ENCODE results near the gene OPHN1.
"Not testable (repeated sequence)": the region's sequence is repeated elsewhere in the genome, so short reads cannot be mapped to it uniquely, and the experiment has no call there.

OPHN1 gene

GRCh38 chrX:68421636-68422035 lies 11.7 kb downstream of the OPHN1 start:
- no peak for DNase-seq (ENCODE audit: low spot score)

- DNase-seq (ENCODE audit: low spot score) = no peak
These were observed 12.7 kb downstream of the OPHN1 start for GRCh38 chrX:68420559-68420958.

DNA sequence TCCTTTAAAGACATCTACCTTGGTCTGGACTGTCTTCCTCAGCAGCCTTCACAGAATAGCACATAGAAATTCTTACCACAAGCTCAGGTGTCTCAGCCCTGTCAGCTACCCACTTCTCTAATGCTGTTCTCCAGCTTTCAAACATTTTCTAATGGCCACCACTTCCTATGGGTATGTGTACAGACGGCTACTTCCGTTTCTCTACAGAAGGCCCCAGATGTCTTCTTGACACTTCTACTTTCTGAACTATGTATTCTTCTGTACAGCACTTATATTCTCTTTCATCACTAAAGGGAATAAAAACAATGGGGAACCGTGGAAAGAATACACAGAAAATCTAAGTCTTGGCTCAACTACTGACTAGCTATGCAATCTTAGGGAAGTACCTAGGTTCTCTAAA lies 13.3 kb downstream of the OPHN1 start:
- DNase-seq (ENCODE audit: low spot score) = no peak

DNA sequence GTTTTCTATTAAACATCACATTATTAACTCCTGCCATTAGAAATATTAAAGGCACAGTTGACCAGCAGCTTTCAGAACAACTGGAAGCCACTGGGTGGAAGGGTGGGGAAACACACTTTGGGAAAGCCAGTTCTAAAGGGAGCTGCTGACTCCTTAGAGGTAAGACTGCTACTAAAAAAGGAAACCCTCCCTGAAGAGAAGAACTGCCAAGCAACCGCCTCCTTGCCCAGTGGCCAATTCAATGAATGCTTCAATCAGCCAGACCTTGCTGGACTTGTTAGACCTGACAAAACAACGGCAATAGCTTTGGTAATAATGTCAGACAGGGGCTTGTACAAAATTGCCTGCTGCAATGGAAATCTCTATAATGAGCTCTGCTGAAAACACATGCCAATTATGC lies 15.6 kb downstream of the OPHN1 start:
- no peak for DNase-seq (ENCODE audit: low spot score)

GRCh38 chrX:68416592-68416991 lies 16.7 kb downstream of the OPHN1 start:
- no peak for DNase-seq (ENCODE audit: low spot score)

DNA sequence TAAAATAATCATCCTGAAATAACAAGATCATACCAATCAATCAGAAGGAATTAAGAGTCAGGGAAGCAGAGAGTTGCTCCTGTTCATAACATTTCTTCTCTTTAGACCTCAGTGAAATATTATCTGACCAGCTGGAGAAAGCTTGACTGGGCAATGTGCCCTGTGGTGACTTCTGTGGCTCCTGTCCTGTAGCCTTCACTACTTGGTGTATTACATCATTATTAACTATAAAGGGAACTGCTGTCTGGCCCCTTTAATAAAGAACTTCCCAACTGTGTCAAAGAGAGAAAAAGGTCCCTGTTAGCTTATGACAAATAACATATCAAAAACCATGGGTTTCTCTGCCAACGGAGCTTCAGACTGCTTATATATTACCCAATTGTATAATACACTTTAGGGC lies 18.0 kb downstream of the OPHN1 start:
- DNase-seq (ENCODE audit: low spot score) = no peak

DNA sequence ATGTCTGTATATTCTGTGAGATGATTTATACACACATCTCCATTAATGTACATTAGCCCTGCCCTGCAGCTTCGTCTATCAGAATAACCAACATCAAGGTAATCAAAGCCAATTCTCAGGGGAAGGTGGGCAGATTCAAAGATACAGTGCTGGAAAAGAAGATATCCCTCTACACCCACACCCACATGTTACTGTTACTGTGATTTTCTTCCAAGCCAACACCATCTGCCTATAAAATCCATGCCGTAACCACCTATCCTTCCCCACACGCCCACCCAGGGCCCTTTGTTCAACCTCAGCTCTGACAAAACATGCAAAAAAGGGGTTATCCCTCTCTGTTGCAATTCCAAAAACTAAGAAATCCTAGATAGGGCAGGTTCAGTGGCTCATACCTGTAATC lies 20.0 kb downstream of the OPHN1 start:
- no peak for DNase-seq (ENCODE audit: low spot score)

DNA sequence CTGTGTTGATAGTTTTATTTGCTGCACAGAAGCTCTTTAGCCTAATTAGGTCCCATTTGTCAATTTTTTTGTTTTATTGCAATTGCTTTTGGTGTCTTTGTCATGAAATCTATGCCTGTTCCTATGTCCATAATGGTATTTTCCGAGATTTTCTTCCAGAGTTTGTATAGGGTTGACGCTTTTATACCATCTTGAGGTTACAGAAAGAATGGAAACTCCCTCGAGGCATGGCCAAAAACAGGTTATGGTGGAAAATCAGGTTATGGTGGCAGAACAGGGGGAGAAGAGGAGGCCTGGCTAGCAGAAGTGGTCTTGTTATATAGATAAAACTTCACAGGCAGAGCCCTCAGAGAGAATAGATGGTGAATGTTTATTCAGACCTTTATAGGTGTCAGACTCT lies 21.6 kb downstream of the OPHN1 start:
- DNase-seq (ENCODE audit: low spot score) = no peak

- DNase-seq (ENCODE audit: low spot score) = no peak
These were observed 24.1 kb downstream of the OPHN1 start for GRCh38 chrX:68409194-68409593.

GRCh38 chrX:68403522-68403921 lies 29.8 kb downstream of the OPHN1 start:
- no peak for DNase-seq (ENCODE audit: low spot score)

GRCh38 chrX:68403038-68403437 lies 30.3 kb downstream of the OPHN1 start:
- DNase-seq (ENCODE audit: low spot score) = no peak

DNA sequence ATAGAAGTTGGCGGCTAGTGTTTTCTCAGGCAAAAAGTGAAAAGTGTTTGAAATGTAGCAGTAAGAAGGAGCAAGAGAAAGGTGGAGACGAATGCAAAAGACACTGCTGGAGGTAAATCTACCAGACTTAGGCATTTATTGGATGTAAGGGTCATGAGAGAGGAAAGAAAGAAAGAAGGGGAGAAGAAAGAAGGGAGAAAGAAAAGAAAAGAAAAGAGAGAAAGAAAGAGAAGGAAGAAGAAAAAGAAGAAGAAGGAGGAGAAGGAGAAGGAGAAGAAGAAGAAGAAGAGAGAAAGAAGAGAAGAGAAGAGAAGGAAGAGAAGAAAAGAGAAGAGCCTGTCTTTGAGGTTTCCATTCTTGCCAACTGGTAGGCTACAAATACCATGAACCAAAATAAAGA lies 31.2 kb downstream of the OPHN1 start:
- no peak for DNase-seq (ENCODE audit: low spot score)

DNA sequence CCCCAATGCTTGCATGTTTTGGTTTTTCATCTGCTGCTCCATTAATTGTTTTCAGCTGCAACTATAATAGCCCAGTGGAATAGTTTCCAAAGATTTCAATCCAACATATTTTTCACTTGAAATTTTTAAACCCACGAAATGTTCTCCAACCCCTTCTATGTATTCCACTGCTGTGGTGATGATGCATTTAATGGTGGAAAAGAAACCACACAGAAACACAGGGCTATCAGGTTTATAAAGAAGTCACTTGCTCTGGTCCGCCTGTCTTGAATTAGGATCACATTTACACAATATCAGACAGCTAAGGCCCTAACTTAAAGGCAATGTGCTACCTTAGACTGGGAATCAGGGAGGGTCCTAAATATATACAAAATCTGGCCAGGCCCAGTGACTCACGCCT lies 35.0 kb downstream of the OPHN1 start:
- DNase-seq (ENCODE audit: low spot score) = no peak

- no peak for DNase-seq (ENCODE audit: low spot score)
These were observed 36.3 kb downstream of the OPHN1 start for GRCh38 chrX:68396953-68397352.

- not testable (repeated sequence) for DNase-seq (ENCODE audit: low spot score)
These were observed 43.8 kb downstream of the OPHN1 start for GRCh38 chrX:68389419-68389960.

DNA sequence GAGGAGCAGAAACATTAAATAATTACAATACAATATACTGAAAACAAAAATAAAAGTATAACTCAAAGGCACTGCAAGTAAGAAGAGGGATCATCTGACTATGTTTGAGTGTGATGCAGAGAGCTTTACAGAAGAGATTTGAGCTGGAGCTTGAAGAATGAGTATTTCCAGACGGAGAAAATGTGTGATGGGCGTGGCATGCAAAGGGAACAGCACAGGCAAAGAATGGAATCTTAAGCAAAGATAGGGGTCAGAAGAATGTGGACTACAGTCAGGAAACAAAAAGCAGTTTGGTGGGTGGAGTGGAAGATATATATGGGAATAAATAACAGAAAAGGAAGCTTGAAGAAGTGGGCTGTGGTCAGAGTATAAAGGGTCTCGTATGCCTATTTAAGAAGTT lies 45.5 kb downstream of the OPHN1 start:
- no peak for DNase-seq (ENCODE audit: low spot score)

DNA sequence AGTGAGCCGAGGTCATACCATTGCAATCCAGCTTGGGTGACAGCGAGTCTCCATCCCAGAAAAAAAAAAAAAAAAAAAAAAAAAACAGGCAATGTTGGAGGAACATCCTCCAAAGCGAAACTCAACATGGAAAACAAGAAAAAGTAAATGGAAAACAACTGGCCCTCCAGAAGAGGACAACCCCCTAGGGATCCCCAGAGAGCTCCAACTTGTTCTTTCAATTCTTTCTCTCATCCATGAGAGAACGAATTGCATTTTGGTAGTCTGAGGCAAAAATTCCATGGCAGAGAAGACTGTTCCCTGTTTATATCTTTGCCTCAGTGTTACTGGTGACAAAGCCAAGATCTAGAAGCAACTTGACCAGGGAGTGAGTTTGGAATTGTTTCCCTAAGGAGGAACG lies 49.8 kb downstream of the OPHN1 start:
- DNase-seq (ENCODE audit: low spot score) = no peak

GRCh38 chrX:68377579-68377978 lies 55.7 kb downstream of the OPHN1 start:
- DNase-seq (ENCODE audit: low spot score) = not testable (repeated sequence)

DNA sequence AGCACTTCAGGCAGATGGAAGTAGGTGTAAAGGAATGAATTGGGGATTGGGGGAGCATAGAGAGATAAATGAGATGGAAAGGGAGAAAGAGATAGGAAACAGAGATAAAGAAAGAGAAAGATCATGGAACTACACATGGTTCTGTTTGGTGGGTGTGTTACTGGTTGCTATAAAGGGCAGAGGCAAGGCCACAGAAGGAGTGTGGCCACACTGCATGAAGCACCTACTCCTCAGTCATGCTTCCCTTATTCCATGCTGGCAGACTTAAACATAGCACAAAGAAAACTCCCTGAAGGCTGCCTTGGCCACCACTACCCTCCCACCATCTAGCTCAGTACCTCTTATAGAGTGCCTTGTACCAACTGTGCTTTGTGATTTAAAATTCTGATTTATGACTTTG lies 56.9 kb downstream of the OPHN1 start:
- DNase-seq (ENCODE audit: low spot score) = no peak

DNA sequence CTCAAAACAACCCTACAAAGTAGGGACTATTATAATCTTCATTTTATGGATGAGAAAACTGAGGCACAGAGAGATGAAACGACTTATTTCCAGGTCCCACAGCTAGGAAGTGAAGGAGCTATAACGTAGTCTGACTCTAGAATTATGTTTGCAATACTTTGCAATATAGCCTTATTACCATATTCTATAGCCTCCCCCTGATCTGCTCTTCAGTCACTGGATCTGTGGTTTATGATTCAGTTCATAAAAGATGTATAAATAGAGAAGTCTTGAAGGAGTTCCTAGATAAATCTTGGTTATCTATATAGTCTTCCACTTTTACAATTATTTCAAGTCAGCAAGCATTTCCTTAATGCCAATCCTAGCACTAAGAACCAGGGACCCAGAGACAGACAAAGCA lies 57.5 kb downstream of the OPHN1 start:
- no peak for DNase-seq (ENCODE audit: low spot score)

GRCh38 chrX:68372665-68373064 lies 60.6 kb downstream of the OPHN1 start:
- no peak for DNase-seq (ENCODE audit: low spot score)

- no peak for DNase-seq (ENCODE audit: low spot score)
These were observed 63.7 kb downstream of the OPHN1 start for GRCh38 chrX:68369559-68369958.

DNA sequence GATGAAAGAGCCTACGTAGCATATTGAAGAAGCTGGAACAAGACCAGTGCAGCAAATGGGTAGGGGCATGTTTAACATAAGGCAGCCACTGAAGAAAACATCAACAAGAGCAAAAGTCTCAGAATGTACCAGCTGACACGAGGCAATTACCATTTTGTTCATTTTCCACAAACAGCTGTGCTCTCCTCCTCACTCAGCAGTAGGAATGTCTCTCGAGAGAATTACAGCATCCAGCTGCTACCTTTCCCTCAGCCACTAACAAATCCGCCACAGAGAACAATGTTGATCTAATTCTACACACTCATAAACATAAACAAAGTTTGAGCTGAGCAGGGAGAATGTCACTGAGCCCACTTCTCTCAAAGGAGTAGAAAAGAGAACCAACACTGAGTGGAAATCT lies 68.0 kb downstream of the OPHN1 start:
- DNase-seq (ENCODE audit: low spot score) = no peak

- DNase-seq (ENCODE audit: low spot score) = no peak
These were observed 69.3 kb downstream of the OPHN1 start for GRCh38 chrX:68363984-68364383.

- no peak for DNase-seq (ENCODE audit: low spot score)
These were observed 74.6 kb downstream of the OPHN1 start for GRCh38 chrX:68358679-68359078.
